Thoracic aorta (tissue), 2 donors: ENCODE measurements around the gene PRRC2A. TPM values are rescaled to one million over a fixed set of nuclear protein-coding genes. Genes with fewer than 3 reads are reported as not detected.
A peak's percentile ranks its signal among the peaks of the same experiment; 100 is the strongest.

Experiments
- ATAC-seq: fragments of 150-250 bp; one replicate; pipeline ENCODE4 v1.8.0; 2017; ENCODE audit warnings: low read depth; ENCODE audit not compliant: insufficient number of reproducible peaks, low FRiP score
- DNase-seq: peaks from one replicate; pipeline ENCODE4 v3.0.0-alpha.2; 2020; ENCODE audit warnings: low spot score
- H3K27ac ChIP-seq, 2 donors: fragments of 200-600 bp; sonication (generic); 1 replicate in 1 of 2; 2 replicates in 1 of 2; pipeline ENCODE4 v1.5.1; 2016; ENCODE audit warnings: mild to moderate bottlenecking in 2 of 2, moderate library complexity in 2 of 2
- H3K27me3 ChIP-seq: fragments of 200-600 bp; sonication (generic); replicated peaks from 2 replicates; pipeline ENCODE4 v1.6.0; 2016; ENCODE audit warnings: mild to moderate bottlenecking; ENCODE audit not compliant: insufficient read depth
- H3K36me3 ChIP-seq: fragments of 200-600 bp; sonication (generic); one replicate; pipeline ENCODE4 v1.5.1; 2016
- H3K4me1 ChIP-seq, 2 donors: fragments of 200-600 bp; sonication (generic); 1 replicate in 1 of 2; 2 replicates in 1 of 2; pipeline versions ENCODE4 v1.5.1 to v1.6.0; 2016; ENCODE audit warnings: low read depth in 2 of 2, mild to moderate bottlenecking in 1 of 2; ENCODE audit not compliant: control insufficient read depth in 1 of 2
- H3K4me3 ChIP-seq: fragments of 200-600 bp; sonication (generic); 2 replicates; pipeline ENCODE4 v1.5.1; 2016; ENCODE audit warnings: mild to moderate bottlenecking
- H3K9me3 ChIP-seq: fragments of 200-600 bp; sonication (generic); 2 replicates; pipeline ENCODE4 v1.5.1; 2016
- CTCF ChIP-seq: fragments of 200-600 bp; sonication (generic); IDR thresholded peaks from one replicate; pipeline ENCODE4 v1.5.1; 2019; ENCODE audit warnings: antibody characterized with exemption
- total RNA-seq, 2 donors: library from RNA; depleted of rRNA; stranded (reverse); fragments of >200 nt; gene quantifications; one replicate each; pipeline versions ENCODE4 v1.1.0 to v1.2.3, GENCODE V29; 2016

Gene PRRC2A
- total RNA-seq, 2 donors from 2014 or later = 94.2 to 130 TPM

- H3K9me3 ChIP-seq = no peaks in the 10 kb centered on the region
- H3K4me3 ChIP-seq = peak overlapping the region; percentile 96
- TF ChIP-seq CTCF = no peak
- ATAC-seq (no peak), DNase-seq (no peak)
- no peaks in the 10 kb centered on the region for H3K27me3 ChIP-seq
- H3K4me1 ChIP-seq = peaks cover 6 to 20% of the 10 kb centered on the region in 2 donors
- H3K27ac ChIP-seq = peak overlapping the region; percentile 96 to 97
- H3K36me3 ChIP-seq = peaks cover 29% of the 10 kb centered on the region
Observed at GRCh38 chr6:31621320-31621939, 915 bp downstream of the PRRC2A start.

- Histone ChIP-seq H3K4me1 (peaks cover 6 to 20% of the 10 kb centered on the region in 2 donors), H3K4me3 (peak overlapping the region; percentile 96), H3K27ac (peak overlapping the region; percentile 96 to 97), H3K9me3 (no peaks in the 10 kb centered on the region), H3K27me3 (no peaks in the 10 kb centered on the region), H3K36me3 (peaks cover 35% of the 10 kb centered on the region)
- ATAC-seq (no peak), DNase-seq (no peak)
- TF ChIP-seq CTCF = no peak
Observed at GRCh38 chr6:31621991-31622390, 1.5 kb downstream of the PRRC2A start.

- peaks cover 41% of the 10 kb centered on the region for H3K36me3 ChIP-seq
- no peak overlapping the region for H3K27ac ChIP-seq
- no peaks in the 10 kb centered on the region for H3K9me3 ChIP-seq
Observed at GRCh38 chr6:31622684-31623091, 2.2 kb downstream of the PRRC2A start.

GRCh38 chr6:31624070-31624469 lies 3.6 kb downstream of the PRRC2A start:
- DNase-seq (no peak), ATAC-seq (no peak)
- no peak for TF ChIP-seq CTCF
- Histone ChIP-seq H3K36me3 (peaks cover 55% of the 10 kb centered on the region), H3K4me3 (no peak overlapping the region), H3K4me1 (peaks cover 6 to 20% of the 10 kb centered on the region in 2 donors), H3K27ac (no peak overlapping the region), H3K9me3 (no peaks in the 10 kb centered on the region), H3K27me3 (no peaks in the 10 kb centered on the region)

More at GRCh38 chr6:31622684-31623091, 2.2 kb downstream of the PRRC2A start:
- no peak for TF ChIP-seq CTCF
- H3K4me3 ChIP-seq = no peak overlapping the region
- DNase-seq (no peak), ATAC-seq (no peak)
- H3K27me3 ChIP-seq = no peaks in the 10 kb centered on the region
- peaks cover 6 to 20% of the 10 kb centered on the region in 2 donors for H3K4me1 ChIP-seq

- no peak overlapping the region for H3K4me3 ChIP-seq
- no peak for DNase-seq
- peaks cover 84% of the 10 kb centered on the region for H3K36me3 ChIP-seq
- no peaks in the 10 kb centered on the region for H3K27me3 ChIP-seq
- ATAC-seq = no peak
- H3K9me3 ChIP-seq = no peaks in the 10 kb centered on the region
- H3K27ac ChIP-seq = no peak overlapping the region
- no peak for TF ChIP-seq CTCF
- peaks cover 2 to 10% of the 10 kb centered on the region in 2 donors for H3K4me1 ChIP-seq
Observed at GRCh38 chr6:31626952-31627351, 6.4 kb downstream of the PRRC2A start.
